ENCODE measurements around the gene BMPR1A. TPM values are rescaled to one million over a fixed set of nuclear protein-coding genes. Genes with fewer than 3 reads are reported as not detected.

Gene BMPR1A
- total and polyA plus RNA-seq, 9 of the 15 experiments (the other 6 are each of a cell fraction or from before 2014, with no cell fraction given), result 1.6 to 17.5 (median 9.1) TPM

GRCh38 chr10:86820509-86820908 lies 64.1 kb downstream of the BMPR1A start:
- WGBS (ENCODE audit: insufficient coverage, low coverage, missing lambda C conversion rate), result 22% methylated on average over 5 of the region's 5 CpGs

More at GRCh38 chr10:86820509-86820908, 64.1 kb downstream of the BMPR1A start:
- no TSS peak for BruUV-seq (replicated peaks)
- FAIRE-seq (no peak), DNase-seq (ENCODE audit: extremely low read depth in 1 of 4, low spot score in 3 of 4) (no peak), ATAC-seq (no peak; the same call in 2 of the 3 replicates)
- POLR2A ChIA-PET, result interaction anchor here (0.6 to 1.1 kb wide), 4 partner anchors 9 to 756 kb away, joined by 3 to 4 read pairs (median 4); no protein-coding TSS in a partner anchor
- H3K4me3 ChIP-seq, result no peak overlapping the region
- no peak overlapping the region for H3K9ac ChIP-seq (ENCODE audit: insufficient read depth in 1 of 2, low read depth in 2 of 2, low read length in 2 of 2)
- H3K9me1 ChIP-seq (ENCODE audit: control insufficient read depth, insufficient read depth, low read length), result no peaks in the 10 kb centered on the region
- 0 out of 3 replicates have a peak, but pooled peaks cover 3% of the 10 kb centered on the region for H3K36me3 ChIP-seq (ENCODE audit: control insufficient read depth, insufficient read depth, low read length)
- CTCF ChIA-PET (ENCODE audit: low intra/inter-chr PET ratio), result no interaction called here
- in situ Hi-C loops (cut with MboI), result no loop called here
- H3K9me3 ChIP-seq (replicated peaks; ENCODE audit: control insufficient read depth, insufficient read depth, low read depth, low read length), result no peaks in the 10 kb centered on the region
- H2AFZ ChIP-seq (ENCODE audit: low read depth, low read length), result no peak overlapping the region
- no peak overlapping the region for H3K27ac ChIP-seq (ENCODE audit: extremely low read depth, low read depth, low read length)
- H3K79me2 ChIP-seq (ENCODE audit: control insufficient read depth, insufficient read depth, low read length), result peaks cover 33% of the 10 kb centered on the region
- TF ChIP-seq PURB (CRISPR knock-in tag; IDR thresholded peaks at IDR 0.05; ENCODE audit: low read depth), result no peak
- TF ChIP-seq FOXM1 (IDR thresholded peaks at IDR 0.05; ENCODE audit: low read depth), result no peak
- TF ChIP-seq FOXM1 (CRISPR knock-in tag; IDR thresholded peaks at IDR 0.05; ENCODE audit: low read depth), result no peak
- TF ChIP-seq ZC3H4 (CRISPR knock-in tag; IDR thresholded peaks at IDR 0.05; ENCODE audit: borderline replicate concordance), result no peak
- TF ChIP-seq CREB5 (CRISPR knock-in tag; IDR thresholded peaks at IDR 0.05), result no peak
- no peak for TF ChIP-seq BMI1 (IDR thresholded peaks at IDR 0.05; ENCODE audit: low read length)
- no peak for TF ChIP-seq ZNF551 (CRISPR knock-in tag; IDR thresholded peaks at IDR 0.05)
- no peak for TF ChIP-seq ZNF449 (CRISPR knock-in tag; IDR thresholded peaks at IDR 0.05)
- no peak for TF ChIP-seq TCF15 (CRISPR knock-in tag; IDR thresholded peaks at IDR 0.05)
- TF ChIP-seq FOXK2 (conservative IDR thresholded peaks at IDR 0.05 in 1 of 2, IDR thresholded peaks at IDR 0.05 in 1 of 2; ENCODE audit: low read depth in 2 of 2), result no peak
- no peak for TF ChIP-seq ZNF766 (CRISPR knock-in tag; conservative IDR thresholded peaks at IDR 0.05)
- TF ChIP-seq FOXP1 (CRISPR knock-in tag; IDR thresholded peaks at IDR 0.05), result no peak
- no peaks in the 10 kb centered on the region for H3K27me3 ChIP-seq (ENCODE audit: control insufficient read depth in 2 of 2, insufficient read depth in 2 of 2, low read length in 2 of 2)
- H3K4me2 ChIP-seq (ENCODE audit: insufficient read depth, low read length), result no peak overlapping the region
- intact Hi-C loops (cut with micrococcal nuclease), result no loop called here
- peaks cover 0 to 19% of the 10 kb centered on the region in 2 experiments; a peak in 3 of 5 replicates for H3K4me1 ChIP-seq (replicated peaks in 1 of 2; ENCODE audit: control insufficient read depth in 2 of 2, insufficient read depth in 2 of 2, low read length in 2 of 2)
- no peaks in the 10 kb centered on the region; the same call in 1 of the 2 replicates for H4K20me1 ChIP-seq (replicated peaks; ENCODE audit: control insufficient read depth, insufficient read depth, low read length)

Measured in K562 (cell line).